ENCODE results near the gene HOXD11.

The HOXD11 gene

DNA sequence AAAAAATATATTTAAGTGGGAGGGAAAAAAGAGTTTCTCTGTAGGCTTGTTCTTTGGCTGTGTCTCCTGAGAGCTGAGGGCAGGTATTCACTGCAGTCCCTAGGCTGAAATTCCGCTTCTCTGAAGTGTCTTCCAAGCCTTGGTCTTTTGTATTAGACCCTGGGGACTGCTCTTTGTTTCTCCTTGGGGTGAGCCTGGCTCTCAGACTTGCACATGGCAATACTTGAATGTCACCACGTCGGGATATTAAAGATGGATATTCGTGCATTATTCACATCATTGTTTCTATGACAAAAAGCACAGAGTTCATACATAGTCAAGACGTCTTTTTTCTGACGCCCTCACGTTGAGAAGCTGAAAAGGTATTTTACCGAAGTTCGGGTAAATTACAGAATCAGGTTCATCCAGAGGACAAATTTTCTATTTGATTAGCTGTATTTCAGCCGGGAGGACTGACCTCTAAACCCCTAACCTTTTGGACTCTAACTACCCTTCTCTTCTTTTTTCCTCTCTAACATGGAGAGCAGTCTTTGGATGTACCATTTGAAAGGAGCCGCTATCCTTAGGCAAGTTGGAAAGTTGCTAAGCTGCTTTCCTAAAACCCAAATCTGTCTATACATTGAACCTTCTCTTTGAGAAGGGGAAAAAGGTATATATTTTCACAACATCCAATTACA lies 47.6 kb downstream of the HOXD11 start:
- no peak for TF ChIP-seq CTCF (IDR thresholded peaks at IDR 0.05; ENCODE audit: borderline replicate concordance, extremely low read depth, low read length, poor library complexity, severe bottlenecking)

GRCh38 chr2:176155356-176156044 lies 48.4 kb downstream of the HOXD11 start:
- Histone ChIP-seq H3K4me2 (ENCODE audit: insufficient read depth, low read length) (no peak overlapping the region), H3K36me3 (ENCODE audit: insufficient read depth, low read length) (no peaks in the 10 kb centered on the region), H2AFZ (ENCODE audit: low read depth, low read length) (no peak overlapping the region), H3K27ac (ENCODE audit: low read length) (no peak overlapping the region), H3K79me2 (ENCODE audit: insufficient read depth, low read length) (no peaks in the 10 kb centered on the region), H3K9me3 (ENCODE audit: insufficient read depth, low read length, severe bottlenecking) (no peaks in the 10 kb centered on the region), H4K20me1 (ENCODE audit: insufficient read depth, low read length) (no peaks in the 10 kb centered on the region), H3K4me1 (ENCODE audit: insufficient read depth, low read length) (no peaks in the 10 kb centered on the region), H3K4me3 (ENCODE audit: low read depth in 1 of 2, low read length in 2 of 2) (no peak overlapping the region), H3K9ac (ENCODE audit: low read depth, low read length) (no peak overlapping the region), H3K27me3 (ENCODE audit: insufficient read depth, low read length, poor library complexity) (peaks cover 4% of the 10 kb centered on the region)
- no peak for TF ChIP-seq EZH2 (IDR thresholded peaks at IDR 0.05; ENCODE audit: borderline replicate concordance, low read depth, low read length, severe bottlenecking)
- TF ChIP-seq CTCF (IDR thresholded peaks at IDR 0.05; ENCODE audit: borderline replicate concordance, extremely low read depth, low read length, poor library complexity, severe bottlenecking) = no peak
- ATAC-seq (ENCODE audit: insufficient read depth, low read depth) (no peak), DNase-seq (no peak)

More for the DNA sequence above, 47.6 kb downstream of the HOXD11 start:
- Histone ChIP-seq H3K27me3 (ENCODE audit: insufficient read depth, low read length, poor library complexity) (peaks cover 4% of the 10 kb centered on the region), H3K36me3 (ENCODE audit: insufficient read depth, low read length) (no peaks in the 10 kb centered on the region), H3K9me3 (ENCODE audit: insufficient read depth, low read length, severe bottlenecking) (no peaks in the 10 kb centered on the region), H3K4me1 (ENCODE audit: insufficient read depth, low read length) (no peaks in the 10 kb centered on the region), H3K79me2 (ENCODE audit: insufficient read depth, low read length) (no peaks in the 10 kb centered on the region), H2AFZ (ENCODE audit: low read depth, low read length) (no peak overlapping the region), H4K20me1 (ENCODE audit: insufficient read depth, low read length) (no peaks in the 10 kb centered on the region), H3K4me2 (ENCODE audit: insufficient read depth, low read length) (no peak overlapping the region), H3K27ac (ENCODE audit: low read length) (no peak overlapping the region), H3K4me3 (ENCODE audit: low read depth in 1 of 2, low read length in 2 of 2) (no peak overlapping the region), H3K9ac (ENCODE audit: low read depth, low read length) (no peak overlapping the region)
- ATAC-seq (ENCODE audit: insufficient read depth, low read depth) (no peak), DNase-seq (no peak)

DNA sequence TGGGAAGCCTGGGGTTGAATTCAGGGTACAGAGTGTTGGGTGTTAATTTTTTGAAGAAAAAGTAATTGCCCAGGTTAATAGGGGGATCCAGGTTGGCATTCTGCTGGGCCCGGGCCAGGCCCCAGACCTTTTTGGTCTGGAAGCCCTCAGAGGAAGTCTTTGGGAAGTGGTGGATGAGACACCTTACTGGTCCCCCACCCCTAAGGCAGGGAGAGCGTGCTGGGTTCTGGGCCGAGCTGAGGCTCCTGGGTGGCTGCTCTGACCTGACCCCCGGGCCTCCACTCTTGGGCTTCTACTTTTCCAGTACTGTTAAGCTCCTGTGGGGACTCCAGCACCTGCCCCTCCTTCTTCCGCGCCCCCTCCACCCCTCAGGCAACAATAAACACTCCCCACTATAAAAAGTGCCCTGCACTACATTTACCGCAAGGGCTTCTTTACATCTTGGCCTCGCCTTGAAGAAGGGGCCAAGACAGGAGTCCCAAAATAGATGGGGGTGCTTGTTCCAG lies 49.3 kb downstream of the HOXD11 start:
- TF ChIP-seq EZH2 (IDR thresholded peaks at IDR 0.05; ENCODE audit: borderline replicate concordance, low read depth, low read length, severe bottlenecking) = no peak
- no peak for TF ChIP-seq CTCF (IDR thresholded peaks at IDR 0.05; ENCODE audit: borderline replicate concordance, extremely low read depth, low read length, poor library complexity, severe bottlenecking)
- no peak for DNase-seq
- H3K4me3 ChIP-seq (ENCODE audit: low read depth in 1 of 2, low read length in 2 of 2) = no peak overlapping the region
- H3K27ac ChIP-seq (ENCODE audit: low read length) = no peak overlapping the region
- H3K9me3 ChIP-seq (ENCODE audit: insufficient read depth, low read length, severe bottlenecking) = no peaks in the 10 kb centered on the region
- H2AFZ ChIP-seq (ENCODE audit: low read depth, low read length) = no peak overlapping the region
- H3K9ac ChIP-seq (ENCODE audit: low read depth, low read length) = no peak overlapping the region
- H3K4me2 ChIP-seq (ENCODE audit: insufficient read depth, low read length) = no peak overlapping the region
- peaks cover 4% of the 10 kb centered on the region for H3K27me3 ChIP-seq (ENCODE audit: insufficient read depth, low read length, poor library complexity)
- H4K20me1 ChIP-seq (ENCODE audit: insufficient read depth, low read length) = no peaks in the 10 kb centered on the region
- ATAC-seq (ENCODE audit: insufficient read depth, low read depth) = no peak
- H3K79me2 ChIP-seq (ENCODE audit: insufficient read depth, low read length) = no peaks in the 10 kb centered on the region
- no peaks in the 10 kb centered on the region for H3K36me3 ChIP-seq (ENCODE audit: insufficient read depth, low read length)
- H3K4me1 ChIP-seq (ENCODE audit: insufficient read depth, low read length) = no peaks in the 10 kb centered on the region

Measured in DND-41 (cell line).